NCI-H226 (cell line): ENCODE results near the gene LARP4B.
A peak's percentile ranks its signal among the peaks of the same experiment; 100 is the strongest.

Experiments
- DNase-seq: peaks from one replicate; pipeline ENCODE4 v3.0.0-alpha.2; 2015

Gene LARP4B

DNA sequence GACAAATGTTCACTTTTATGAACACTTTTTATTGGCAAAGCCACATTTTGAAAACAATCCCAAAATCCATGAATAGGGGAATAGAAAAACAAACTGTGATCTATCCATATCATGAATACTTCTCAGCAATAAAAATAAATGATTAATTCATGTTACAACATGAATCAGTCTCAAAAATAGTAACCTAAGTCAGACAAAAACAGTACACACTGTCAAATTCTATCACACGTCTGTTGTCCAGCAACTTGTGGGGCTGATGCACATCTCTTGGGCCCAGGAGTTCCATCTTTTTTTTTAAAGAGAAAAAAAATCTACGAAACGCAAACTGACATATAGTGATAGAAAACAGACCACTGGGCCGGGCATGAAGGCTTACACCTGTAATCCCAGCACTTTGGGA lies 71.0 kb downstream of the LARP4B start:
- no peak for DNase-seq

- no peak for DNase-seq
These were observed 74.9 kb downstream of the LARP4B start for GRCh38 chr10:856416-857157.

DNA sequence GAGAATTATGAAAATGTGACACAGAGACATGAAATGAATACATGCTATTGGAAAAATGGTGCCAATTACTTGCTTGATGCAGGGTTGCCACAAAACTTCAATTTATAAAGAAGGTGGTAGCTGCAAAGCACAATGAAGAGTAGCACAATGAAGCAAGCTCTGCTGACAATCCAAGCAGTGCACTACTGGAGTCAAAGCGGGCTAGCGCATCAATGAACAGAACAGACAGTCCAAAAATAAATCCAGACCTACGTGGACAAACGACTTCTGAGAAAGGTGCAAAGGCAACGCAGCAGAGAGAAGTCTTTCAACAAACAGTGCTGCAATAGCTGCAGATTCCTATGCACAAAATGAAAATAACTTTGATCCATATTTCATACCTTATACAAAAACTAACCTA lies 75.8 kb downstream of the LARP4B start:
- no peak for DNase-seq

DNA sequence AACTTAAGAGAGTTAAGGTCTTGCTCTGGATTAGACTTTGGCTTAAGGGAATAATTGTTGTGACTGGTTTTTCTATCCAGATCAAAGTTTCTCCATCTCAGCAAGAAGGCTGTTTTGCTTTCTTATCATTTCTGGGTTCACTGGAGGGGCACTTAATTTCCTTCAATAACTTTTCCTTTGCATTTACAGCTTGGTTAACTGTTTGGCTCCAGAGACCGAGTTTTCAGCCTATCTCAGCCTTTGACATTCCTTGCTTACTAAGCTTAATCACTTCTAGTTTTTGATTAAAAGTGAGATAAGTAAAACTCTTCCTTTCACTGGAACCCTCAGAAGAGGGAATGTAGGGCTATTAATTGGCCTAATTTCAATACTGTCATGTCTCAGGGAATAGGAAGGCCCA lies 76.4 kb downstream of the LARP4B start:
- no peak for DNase-seq

DNA sequence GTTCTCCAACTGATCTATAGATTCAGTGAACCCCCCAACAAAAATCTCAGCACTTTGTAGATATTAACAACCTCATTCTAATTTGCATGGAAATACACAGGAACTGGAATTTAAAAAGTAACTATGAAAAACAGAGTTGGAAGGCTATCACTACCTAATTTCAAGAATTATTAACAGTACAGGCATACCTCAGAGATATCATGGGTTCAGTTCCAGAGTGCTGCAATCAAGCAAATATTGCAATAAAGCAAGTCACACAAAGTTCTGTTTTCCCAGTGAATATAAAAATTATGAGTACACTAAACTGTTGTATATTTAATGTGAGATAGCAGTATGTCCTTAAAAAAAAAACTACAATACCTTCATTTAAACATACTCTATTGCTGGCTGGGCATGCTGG lies 78.5 kb downstream of the LARP4B start:
- DNase-seq: no peak

DNA sequence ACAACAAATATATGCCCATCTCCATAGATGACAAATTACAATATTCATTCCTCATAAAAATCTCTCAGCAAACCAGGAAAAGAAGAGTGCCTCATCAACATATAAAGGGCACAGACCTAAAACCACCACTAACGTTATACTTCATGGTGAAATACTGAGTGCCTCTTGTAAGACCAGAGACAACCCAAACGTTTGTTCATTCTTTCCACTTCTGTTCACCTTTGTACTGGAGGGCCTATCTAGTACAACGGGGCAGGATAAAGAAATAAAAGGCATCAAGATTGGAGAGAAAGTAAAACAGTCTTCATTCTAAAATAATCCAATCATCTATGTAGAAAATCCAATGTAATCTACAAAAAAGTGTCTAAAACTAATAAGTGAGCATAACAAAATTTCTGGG lies 79.1 kb downstream of the LARP4B start:
- DNase-seq: no peak

DNA sequence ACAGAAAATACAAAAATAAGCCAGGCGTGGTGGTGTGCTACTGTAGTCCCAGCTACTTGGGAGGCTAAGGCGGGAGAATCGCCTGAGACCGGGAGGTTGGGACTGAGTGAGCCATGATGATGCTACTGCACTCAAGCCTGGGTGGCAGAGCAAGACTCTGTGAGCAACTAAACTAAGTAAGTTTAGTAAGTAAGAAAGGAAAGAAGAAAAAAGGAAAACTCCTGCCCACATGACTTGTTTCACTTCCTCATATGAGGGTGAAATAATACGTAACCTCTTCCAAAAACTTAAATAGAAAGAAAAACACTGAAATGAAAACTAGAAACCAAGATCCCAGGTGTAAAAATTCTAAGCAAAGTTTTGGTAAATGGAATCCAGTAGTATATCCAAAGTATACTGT lies 79.6 kb downstream of the LARP4B start:
- DNase-seq: no peak

- no peak for DNase-seq
These were observed 81.4 kb downstream of the LARP4B start for GRCh38 chr10:850093-850492.

- DNase-seq: no peak
These were observed 83.6 kb downstream of the LARP4B start for GRCh38 chr10:847868-848267.

DNA sequence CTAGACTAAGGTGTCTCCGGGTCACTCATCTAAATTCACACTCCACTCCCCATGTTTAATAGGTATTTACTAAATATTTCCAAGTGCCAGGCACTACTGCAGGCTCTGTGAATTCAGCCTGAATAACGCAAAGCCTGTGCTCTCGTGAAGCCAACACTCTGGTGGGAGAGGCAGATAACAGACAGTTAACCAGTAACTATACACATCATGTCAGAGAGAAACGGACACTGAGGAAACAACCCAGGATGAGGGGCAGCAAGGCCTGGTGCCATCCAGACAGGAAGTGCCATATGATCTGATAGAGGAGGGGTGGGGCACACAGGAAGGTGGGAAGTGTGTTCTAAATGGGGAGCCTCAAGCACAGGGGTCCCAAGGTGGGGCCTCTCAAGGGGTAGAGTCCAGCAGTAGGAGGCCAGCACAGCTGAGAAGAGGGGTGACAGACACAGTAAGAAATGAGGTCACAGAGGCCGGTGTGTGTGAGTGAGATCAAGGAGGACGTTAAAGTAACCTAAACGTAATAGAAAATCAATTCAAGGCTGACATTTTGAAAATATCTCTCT lies 85.3 kb downstream of the LARP4B start:
- DNase-seq: no peak

- DNase-seq: no peak
These were observed 86.0 kb downstream of the LARP4B start for GRCh38 chr10:845526-845925.

DNA sequence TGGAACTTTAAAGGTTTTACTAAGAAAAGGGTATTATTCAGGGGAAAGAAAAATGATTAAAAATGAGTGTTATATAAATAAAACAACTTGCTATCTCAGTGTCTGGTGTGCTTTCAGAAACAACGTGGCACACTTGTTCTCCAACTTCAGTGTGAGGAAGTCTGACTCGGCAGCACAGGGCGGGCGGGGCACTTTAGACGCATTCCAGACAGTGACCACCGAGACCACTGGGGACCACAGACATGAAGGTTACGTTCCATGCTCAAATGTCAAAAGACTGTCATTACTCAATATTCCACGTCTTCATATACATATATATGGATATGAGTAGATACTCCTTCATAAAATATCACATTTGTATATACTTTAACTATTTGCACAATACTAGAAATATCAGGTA lies 87.0 kb downstream of the LARP4B start:
- peak; percentile 7 for DNase-seq

DNA sequence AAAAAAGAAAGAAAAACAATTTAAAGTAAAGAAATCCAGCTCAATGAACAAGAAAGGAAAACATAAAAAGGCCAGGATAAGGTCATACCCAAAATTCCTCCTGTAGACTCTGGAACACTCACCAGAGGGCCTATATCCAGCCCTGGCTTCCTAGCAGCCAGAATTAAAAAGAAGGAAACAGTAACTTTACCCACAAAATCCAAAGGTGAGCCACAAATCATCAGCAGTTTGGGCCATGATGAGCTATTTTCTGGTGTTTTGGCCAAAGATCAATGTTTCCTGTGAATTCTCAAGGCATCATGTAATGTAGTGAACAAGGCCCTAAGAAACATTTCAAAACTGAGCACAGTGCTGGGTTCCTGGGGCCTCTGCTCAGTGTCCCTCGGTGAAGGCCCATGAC lies 87.8 kb downstream of the LARP4B start:
- no peak for DNase-seq

DNA sequence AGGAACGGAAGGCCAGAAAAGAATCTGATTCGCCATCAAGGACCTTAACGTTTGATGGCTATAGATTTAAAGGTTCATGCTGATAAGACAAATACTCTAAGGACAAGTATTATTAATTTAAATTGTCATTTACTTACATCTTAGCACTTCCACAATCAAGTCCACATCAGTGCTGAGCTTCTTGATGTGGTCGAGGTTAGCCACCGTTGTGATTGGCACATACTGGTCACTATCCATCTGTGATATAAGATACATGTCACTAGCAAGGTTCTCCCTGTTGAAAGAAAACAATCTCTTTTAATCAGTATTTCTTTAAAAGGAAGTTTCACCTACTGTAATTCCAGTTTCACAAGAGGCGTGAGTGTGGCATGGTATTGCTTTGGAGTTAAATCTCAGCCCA lies 88.7 kb downstream of the LARP4B start:
- no peak for DNase-seq

DNA sequence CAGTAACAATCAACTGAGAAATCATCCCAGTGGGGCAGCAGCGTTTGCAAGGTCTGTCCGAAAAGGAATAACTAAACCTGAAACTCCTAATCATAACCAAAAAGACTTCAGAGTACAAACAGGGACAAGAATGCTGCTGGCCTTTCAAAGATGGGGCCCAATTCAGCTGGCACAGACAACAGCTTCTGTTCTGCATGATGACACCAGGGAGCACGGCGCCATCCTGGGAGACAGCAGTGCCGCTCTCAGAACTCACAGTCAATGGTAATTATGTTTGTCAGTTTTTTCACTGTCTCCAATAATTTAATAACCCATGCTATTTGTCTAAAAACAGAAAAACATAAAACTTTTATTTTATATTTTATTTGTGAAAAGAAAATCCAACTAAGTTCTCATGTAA lies 90.0 kb downstream of the LARP4B start:
- no peak for DNase-seq

DNA sequence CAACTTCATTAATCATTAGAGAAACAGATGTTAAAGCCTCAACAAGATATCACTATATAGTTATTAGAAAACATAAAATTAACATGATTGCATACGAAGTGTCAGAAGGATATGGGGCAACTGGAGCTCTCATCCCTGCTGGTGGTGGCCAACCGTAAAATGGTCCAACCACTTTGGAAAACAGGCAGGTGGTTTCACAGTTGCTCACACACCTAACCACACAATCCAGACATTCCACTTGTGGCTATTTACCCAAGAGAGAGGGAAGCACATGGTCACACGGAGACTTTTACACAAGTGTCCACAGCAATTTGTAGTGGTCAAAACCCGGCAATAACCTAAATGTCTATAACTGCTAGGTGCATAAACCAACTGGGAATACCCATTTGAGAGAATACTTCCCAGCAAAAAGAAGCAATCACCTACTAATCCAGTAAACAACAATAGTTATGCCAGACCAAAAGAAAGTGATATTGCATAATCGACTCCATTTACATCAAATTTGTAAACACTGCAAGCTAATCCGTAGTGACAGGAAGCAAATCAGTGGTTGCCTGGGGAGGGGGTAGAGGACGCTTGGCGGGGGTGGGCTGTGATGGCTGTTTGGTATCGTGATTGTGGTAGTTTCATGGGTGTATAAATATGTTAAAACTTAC lies 91.8 kb downstream of the LARP4B start:
- DNase-seq: no peak

DNA sequence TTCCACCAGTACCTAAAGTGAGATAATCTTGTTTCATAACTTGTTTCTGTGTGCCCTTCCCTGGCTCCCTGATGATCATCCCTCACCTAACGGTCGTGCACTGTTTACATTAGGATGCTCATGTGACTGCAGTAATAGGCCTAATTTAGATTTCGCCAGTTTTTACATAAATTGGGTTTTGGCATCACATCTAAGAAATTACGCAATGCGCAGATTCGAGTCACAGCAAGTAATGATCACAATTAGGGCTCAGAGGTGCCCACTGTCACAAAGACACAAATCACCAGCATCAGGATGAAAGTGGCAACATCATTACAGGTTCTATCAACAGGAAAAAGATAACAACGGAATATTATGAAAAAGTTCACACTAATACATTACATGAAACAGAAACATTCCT lies 94.7 kb downstream of the LARP4B start:
- DNase-seq: no peak

DNA sequence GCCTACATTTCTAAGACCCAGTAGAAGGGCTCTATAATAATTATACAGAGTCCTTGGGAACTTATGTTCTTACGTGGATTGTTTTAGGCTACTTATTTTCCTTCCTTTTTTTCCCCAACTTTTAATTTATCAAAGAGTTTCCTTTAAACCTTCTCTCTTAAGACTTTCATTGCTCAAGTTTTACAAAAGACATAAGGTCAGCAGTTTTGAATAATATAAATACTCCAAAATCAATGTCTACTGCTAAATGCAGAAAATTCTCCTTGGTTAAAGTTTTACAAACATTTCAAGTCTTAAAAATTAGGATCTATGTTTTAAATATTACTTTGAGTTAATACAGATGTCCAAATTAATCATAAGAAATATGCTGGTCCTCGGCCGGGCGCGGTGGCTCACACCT lies 97.0 kb downstream of the LARP4B start:
- DNase-seq: no peak

DNA sequence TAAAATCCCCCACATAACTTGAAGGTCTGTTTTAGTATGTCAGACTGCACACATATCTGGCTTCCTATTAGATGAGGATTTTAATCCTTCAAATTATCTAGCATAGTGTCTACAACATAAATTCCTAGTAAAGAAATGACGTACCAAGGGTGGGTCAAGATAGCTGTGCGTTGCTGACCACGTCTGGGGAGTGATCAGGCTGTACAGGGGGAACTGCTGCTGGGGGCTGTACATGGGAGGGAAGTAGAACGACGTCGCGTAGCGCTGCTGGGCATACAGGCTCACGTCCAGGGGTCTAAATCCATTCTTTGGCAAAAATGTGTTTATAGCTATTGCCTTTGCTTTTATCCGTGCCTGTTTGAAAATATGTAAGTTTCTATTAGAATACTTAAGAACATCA lies 102.3 kb downstream of the LARP4B start:
- DNase-seq: no peak

- no peak for DNase-seq
These were observed 103.3 kb downstream of the LARP4B start for GRCh38 chr10:828191-828590.

GRCh38 chr10:824946-825345 lies 106.6 kb downstream of the LARP4B start:
- no peak for DNase-seq

GRCh38 chr10:824497-824896 lies 107.0 kb downstream of the LARP4B start:
- DNase-seq: no peak

- DNase-seq: no peak
These were observed 108.7 kb downstream of the LARP4B start for GRCh38 chr10:822661-823367.

DNA sequence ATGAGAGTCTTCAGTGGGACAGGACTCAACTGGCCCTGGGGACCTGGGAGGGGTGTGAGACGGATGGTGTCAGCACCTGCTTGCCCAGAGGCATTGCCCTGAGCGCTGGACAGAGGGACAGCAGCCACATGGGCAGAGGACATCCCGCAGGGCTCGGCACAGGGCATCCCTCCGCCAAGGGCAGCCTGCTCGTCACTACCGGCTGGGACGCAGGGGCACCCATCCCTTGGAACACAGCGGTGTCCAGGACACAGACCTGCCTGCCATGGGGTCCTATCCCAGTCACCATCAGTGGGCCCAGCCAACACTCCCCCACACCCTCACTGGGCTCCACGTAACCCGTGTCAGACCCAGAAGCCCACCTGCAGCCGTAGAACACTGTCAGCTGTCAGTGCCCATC lies 109.3 kb downstream of the LARP4B start:
- DNase-seq: no peak
